Ishikawa (cell line): ENCODE data around the gene MUC2.

Source experiments
- CEBPB ChIP-seq: IDR thresholded peaks from 2 replicates; pipeline ENCODE4 v1.6.1; 2012
- EP300 ChIP-seq: IDR thresholded peaks from 2 replicates; pipeline ENCODE4 v1.6.1; 2012; ENCODE audit warnings: borderline replicate concordance
- FOXM1 ChIP-seq: IDR thresholded peaks from 2 replicates; pipeline ENCODE4 v1.6.1; 2012; ENCODE audit warnings: low read depth, borderline replicate concordance
- MAX ChIP-seq: IDR thresholded peaks from 2 replicates; pipeline ENCODE4 v1.6.1; 2012
- RAD21 ChIP-seq: IDR thresholded peaks from 2 replicates; pipeline ENCODE4 v1.6.1; 2012; ENCODE audit warnings: low read depth
- REST ChIP-seq: IDR thresholded peaks from 2 replicates; pipeline ENCODE4 v1.6.1; 2012; ENCODE audit warnings: low read depth, mild to moderate bottlenecking
- TAF1 ChIP-seq: IDR thresholded peaks from 2 replicates; pipeline ENCODE4 v1.6.1; 2012; ENCODE audit warnings: low read depth, mild to moderate bottlenecking
- TEAD4 ChIP-seq: IDR thresholded peaks from 2 replicates; pipeline ENCODE4 v1.6.1; 2012
- USF1 ChIP-seq: IDR thresholded peaks from 2 replicates; pipeline ENCODE4 v1.6.1; 2012
- YY1 ChIP-seq: IDR thresholded peaks from 2 replicates; pipeline ENCODE4 v1.6.1; 2012; ENCODE audit warnings: low read depth

GRCh38 chr11:1106387-1106786 lies 31.7 kb downstream of the MUC2 start:
- TF ChIP-seq CEBPB (no peak), REST (no peak), TEAD4 (no peak), MAX (no peak), EP300 (no peak), RAD21 (no peak), TAF1 (no peak), YY1 (no peak), USF1 (no peak), FOXM1 (no peak)
